Right cardiac atrium (tissue), 5 donors: ENCODE results near the gene UACA. TPM values are rescaled to one million over a fixed set of nuclear protein-coding genes. Genes with fewer than 3 reads are reported as not detected.

Experiments used
- ATAC-seq, 2 donors: fragments of 200-7000 bp; cut with Tn5 transposase; one replicate each; pipeline versions ENCODE4 v1.8.0 to v1.9.1; 2020; ENCODE audit warnings: moderate library complexity in 2 of 2, mild to moderate bottlenecking in 1 of 2
- DNase-seq, 3 donors: peaks; one replicate each; pipeline ENCODE4 v3.0.0-alpha.2; 2020
- H3K27ac ChIP-seq: one replicate; pipeline ENCODE4 v1.5.1; 2013; ENCODE audit warnings: mild to moderate bottlenecking, low read length, control low read depth, moderate library complexity
- H3K27me3 ChIP-seq: one replicate; pipeline ENCODE4 v1.6.1; 2013; ENCODE audit not compliant: control insufficient read depth, insufficient read depth
- H3K4me1 ChIP-seq: one replicate; pipeline ENCODE4 v1.6.1; 2013; ENCODE audit warnings: low read length; ENCODE audit not compliant: control insufficient read depth, insufficient read depth
- H3K4me3 ChIP-seq: one replicate; pipeline ENCODE4 v1.5.1; 2013; ENCODE audit warnings: low read length, control low read depth
- H3K9me3 ChIP-seq: one replicate; pipeline ENCODE4 v1.6.1; 2013; ENCODE audit warnings: low read length; ENCODE audit not compliant: control insufficient read depth
- WGBS: extraction: QIAGEN DNeasy Blood & Tissue Kit; methylation state at CpG from one replicate; pipeline ENCODE4 v1.1.7; 2013; 5-methylcytosine and 5-hydroxymethylcytosine counted together
- intact Hi-C, 4 donors: fragments of 100-400 bp; cut with DNase I; formaldehyde crosslinking; loops; one replicate each; pipeline versions ENCODE4 v1.11.0 to v1.14.0; 2022 to 2023
- polyA plus RNA-seq: library from polyadenylated mRNA; stranded (reverse); fragments of 200-250 nt; gene quantifications from one replicate; pipeline ENCODE4 v1.2.3, GENCODE V29; 2013
- total RNA-seq, 4 donors: library from RNA; stranded (reverse); fragmentation: NEBNext Ultra II Directional; extraction: Animal tissue kit (Norgen Biotek cat#: 25700); gene quantifications; one replicate each; pipeline ENCODE4 v1.2.1, GENCODE V29; 2021
- donor health status: healthy with polysubstance abuse.
- donor health status: DM: no; HTN: yes; CAD: no.
- donor health status: DM: no; HTN: no; CAD: no.
- donor health status: DM: no; HTN: yes; CAD: no; lungs with severe emphysema.
- donor health status: DM: yes; HTN: yes; CAD: no.

Gene UACA
- total and polyA plus RNA-seq, 5 donors, result 28.9 to 61.6 (median 45.6) TPM

DNA sequence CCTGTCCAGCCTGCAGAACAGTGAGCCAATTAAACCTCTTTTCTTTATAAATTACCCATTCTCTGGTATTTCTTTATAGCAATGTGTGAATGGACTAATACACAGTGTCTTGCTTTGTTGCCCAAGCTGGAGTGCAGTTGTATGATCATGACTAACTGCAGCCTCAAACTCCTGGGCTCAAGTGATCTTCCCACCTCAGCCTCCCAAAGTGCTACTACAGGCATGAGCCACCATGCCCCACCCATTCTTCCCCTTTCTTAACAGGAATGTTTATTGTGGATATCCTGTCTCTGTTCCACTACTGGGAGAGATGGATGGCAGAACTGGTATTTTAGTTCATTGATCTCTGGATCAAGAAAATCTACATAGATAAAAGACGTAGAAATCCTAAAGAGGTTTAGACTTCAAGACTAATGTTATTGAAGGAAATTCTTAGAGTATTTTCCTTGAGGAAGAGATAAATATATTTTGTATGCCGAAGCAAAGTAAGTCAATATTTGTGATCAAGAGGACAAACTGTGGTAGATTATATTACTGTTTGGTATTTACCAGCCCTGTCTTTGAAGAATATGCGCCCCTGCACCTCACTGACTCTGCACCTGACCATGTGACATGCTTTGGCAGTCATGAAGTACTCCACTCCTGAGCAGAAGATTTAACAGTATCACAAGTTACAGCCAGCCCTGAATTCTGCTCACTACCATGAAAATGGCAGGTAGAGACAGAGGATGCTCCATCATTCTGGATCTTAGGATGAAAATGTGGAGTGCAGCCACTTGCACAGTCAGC lies 42.9 kb downstream of the UACA start:
- Histone ChIP-seq H3K27ac (no peak overlapping the region), H3K4me1 (peaks cover 12% of the 10 kb centered on the region), H3K27me3 (no peaks in the 10 kb centered on the region), H3K4me3 (no peak overlapping the region), H3K9me3 (no peaks in the 10 kb centered on the region)
- DNase-seq, result no peak
- intact Hi-C loops, result loop anchor here in 2 of 4 donors (10.0 kb wide), 2 partner anchors 46 to 344 kb away; no protein-coding TSS in a partner anchor
- peak in 1 of 2 donors; percentile 41 for ATAC-seq
- 92% methylated on average over 3 of the region's 3 CpGs for WGBS

DNA sequence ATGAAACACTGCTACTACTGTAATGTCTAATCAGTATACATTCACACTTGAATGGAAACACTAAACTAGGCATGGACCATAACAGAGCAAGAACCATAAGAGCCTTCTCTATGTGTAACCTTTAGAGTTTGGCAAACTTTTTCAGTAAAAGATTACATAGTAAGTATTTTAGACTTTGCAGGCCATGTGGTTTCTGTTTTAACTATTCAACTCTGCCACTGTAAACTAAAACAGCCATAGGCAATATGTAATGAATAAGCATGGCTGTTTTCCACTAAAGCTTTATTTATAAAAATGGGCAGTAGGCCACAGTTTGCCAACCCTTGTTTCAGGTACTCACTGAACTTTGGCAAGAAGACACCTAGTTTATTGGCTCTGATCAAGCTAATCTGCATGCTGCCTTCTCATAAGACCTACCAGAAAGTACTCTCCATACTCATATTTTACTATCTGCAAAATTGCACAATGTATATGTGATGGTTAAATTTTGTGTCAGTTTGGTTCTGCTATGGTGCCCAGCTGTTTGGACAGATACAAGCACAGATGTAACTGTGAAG lies 46.0 kb downstream of the UACA start:
- no peak overlapping the region for H3K27ac ChIP-seq
- no peak for ATAC-seq
- no peak for DNase-seq

GRCh38 chr15:70715840-70716485 lies 47.4 kb downstream of the UACA start:
- Histone ChIP-seq H3K27ac (peak overlapping the region; percentile 48), H3K4me3 (no peak overlapping the region), H3K27me3 (no peaks in the 10 kb centered on the region), H3K4me1 (peaks cover 17% of the 10 kb centered on the region), H3K9me3 (no peaks in the 10 kb centered on the region)
- ATAC-seq (peak in 1 of 2 donors; percentile 28), DNase-seq (no peak)
- 66% methylated on average over 6 of the region's 6 CpGs for WGBS
- intact Hi-C loops, result no loop called here

More for the DNA sequence above, 46.0 kb downstream of the UACA start:
- intact Hi-C loops, result no loop called here
- peaks cover 16% of the 10 kb centered on the region for H3K4me1 ChIP-seq
- H3K4me3 ChIP-seq, result no peak overlapping the region
- H3K9me3 ChIP-seq, result no peaks in the 10 kb centered on the region
- no peaks in the 10 kb centered on the region for H3K27me3 ChIP-seq

GRCh38 chr15:70714565-70714964 lies 48.8 kb downstream of the UACA start:
- DNase-seq (no peak), ATAC-seq (no peak)
- intact Hi-C loops, result no loop called here
- no peaks in the 10 kb centered on the region for H3K9me3 ChIP-seq
- no peak overlapping the region for H3K27ac ChIP-seq
- WGBS, result 30% methylated on average over 3 of the region's 3 CpGs
- H3K4me3 ChIP-seq, result no peak overlapping the region
- peaks cover 11% of the 10 kb centered on the region for H3K4me1 ChIP-seq
- no peaks in the 10 kb centered on the region for H3K27me3 ChIP-seq

DNA sequence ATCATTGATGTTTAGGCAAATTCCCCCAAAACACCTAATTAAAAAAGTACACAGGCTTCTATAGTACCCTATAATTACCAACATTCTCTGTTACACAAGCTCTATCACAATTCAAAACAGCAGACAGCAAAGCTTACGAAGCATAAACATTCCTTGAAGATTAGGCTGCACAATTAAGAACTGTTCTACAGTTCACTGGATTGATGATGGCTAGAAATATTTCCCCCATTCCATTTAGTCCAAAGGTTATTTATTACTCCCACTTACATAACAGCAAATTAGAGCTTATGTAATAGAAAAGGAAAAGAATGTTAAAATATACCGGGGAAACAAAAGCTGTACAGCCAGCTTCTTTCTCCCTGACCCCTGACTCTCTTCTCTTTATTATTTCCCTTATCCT lies 49.3 kb downstream of the UACA start:
- Histone ChIP-seq H3K4me1 (peaks cover 11% of the 10 kb centered on the region), H3K4me3 (peak overlapping the region; percentile 15)
- WGBS, result 32% methylated on average over 2 of the region's 2 CpGs

DNA sequence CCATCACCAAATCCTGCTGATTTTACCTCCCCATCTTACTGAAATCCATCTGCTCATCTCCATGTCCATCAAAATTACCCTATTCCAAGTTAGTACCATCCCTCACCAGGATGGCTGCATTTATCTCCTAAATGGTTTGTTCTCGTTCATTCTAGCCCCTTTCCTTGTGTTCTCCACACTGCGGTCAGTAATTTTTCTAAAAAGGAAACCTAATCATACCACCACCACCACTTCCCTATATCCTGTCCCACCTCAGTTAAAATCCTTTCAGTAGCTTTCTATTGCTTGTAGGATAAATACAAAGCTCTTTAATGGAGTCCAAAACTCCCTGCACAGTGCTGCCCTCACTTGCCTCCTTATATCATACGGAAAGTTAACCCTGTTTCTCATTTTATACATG lies 51.1 kb downstream of the UACA start:
- H3K27ac ChIP-seq, result no peak overlapping the region

More for the DNA sequence above, 49.3 kb downstream of the UACA start:
- Histone ChIP-seq H3K9me3 (no peaks in the 10 kb centered on the region), H3K27ac (no peak overlapping the region), H3K27me3 (no peaks in the 10 kb centered on the region)
- intact Hi-C loops, result no loop called here
- ATAC-seq (peak in 1 of 2 donors; percentile 32), DNase-seq (no peak)

DNA sequence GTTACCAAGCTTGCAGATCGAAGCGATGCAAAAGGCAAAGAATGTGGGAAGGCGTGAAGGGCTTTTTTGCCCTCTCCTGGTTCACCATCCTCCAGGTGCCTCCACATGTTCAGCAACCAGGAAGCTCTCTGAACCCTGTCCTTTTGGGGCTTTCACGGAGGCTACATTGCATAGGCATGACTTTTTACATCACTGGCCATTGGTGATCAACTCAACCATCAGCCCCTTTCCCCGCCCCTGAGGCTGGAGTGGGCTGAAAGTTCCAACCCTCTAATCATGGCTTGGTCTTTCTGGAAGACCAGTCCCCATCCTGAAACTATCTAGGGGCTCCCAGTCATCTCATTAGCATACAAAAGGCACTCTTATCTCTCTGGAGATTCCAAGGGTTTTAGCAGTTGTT lies 52.6 kb downstream of the UACA start:
- Histone ChIP-seq H3K27me3 (no peaks in the 10 kb centered on the region), H3K27ac (no peak overlapping the region), H3K9me3 (no peaks in the 10 kb centered on the region), H3K4me3 (no peak overlapping the region), H3K4me1 (peaks cover 5% of the 10 kb centered on the region)
- DNase-seq (no peak), ATAC-seq (no peak)
- intact Hi-C loops, result no loop called here
- 94% methylated on average over 5 of the region's 5 CpGs for WGBS

More for the DNA sequence above, 51.1 kb downstream of the UACA start:
- ATAC-seq (no peak), DNase-seq (no peak)
- 90% methylated on average over 3 of the region's 3 CpGs for WGBS
- Histone ChIP-seq H3K27me3 (no peaks in the 10 kb centered on the region), H3K4me3 (no peak overlapping the region), H3K4me1 (peaks cover 11% of the 10 kb centered on the region), H3K9me3 (no peaks in the 10 kb centered on the region)
- intact Hi-C loops, result no loop called here

DNA sequence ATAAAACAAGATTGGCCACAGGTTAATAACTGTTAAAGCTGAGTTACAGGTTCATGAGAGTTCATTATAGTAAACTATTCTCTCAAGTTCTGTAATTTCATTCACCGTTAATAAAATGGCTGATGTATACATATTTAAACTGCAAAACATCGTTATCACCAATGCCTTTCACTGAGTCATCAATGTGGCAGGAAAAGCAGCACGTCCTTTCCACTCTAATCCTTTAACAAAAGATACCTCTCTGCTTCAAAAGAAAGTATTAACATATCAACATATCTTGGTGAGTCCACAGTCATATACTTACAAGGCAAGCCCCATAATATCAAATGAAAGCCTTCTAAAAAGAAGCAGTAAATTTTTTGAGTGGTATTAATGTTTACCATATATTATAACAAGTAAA lies 54.5 kb downstream of the UACA start:
- H3K4me1 ChIP-seq, result peaks cover 7% of the 10 kb centered on the region
- no peak for ATAC-seq
- 59% methylated on average over 3 of the region's 3 CpGs for WGBS
- H3K4me3 ChIP-seq, result no peak overlapping the region
- intact Hi-C loops, result loop anchor here in 1 of 4 donors (10.0 kb wide), 1 partner anchor 56 kb away; the partner anchor contains the start of gene UACA
- no peak overlapping the region for H3K27ac ChIP-seq
- no peak for DNase-seq
- H3K9me3 ChIP-seq, result no peaks in the 10 kb centered on the region
- no peaks in the 10 kb centered on the region for H3K27me3 ChIP-seq

- 95% methylated on average over 4 of the region's 4 CpGs for WGBS
- H3K27ac ChIP-seq, result no peak overlapping the region
- no peak overlapping the region for H3K4me3 ChIP-seq
- ATAC-seq, result no peak
- no peaks in the 10 kb centered on the region for H3K9me3 ChIP-seq
- H3K4me1 ChIP-seq, result peaks cover 7% of the 10 kb centered on the region
- intact Hi-C loops, result loop anchor here in 1 of 4 donors (10.0 kb wide), 1 partner anchor 57 kb away; the partner anchor contains the start of gene UACA
- no peaks in the 10 kb centered on the region for H3K27me3 ChIP-seq
- no peak for DNase-seq
Measured at GRCh38 chr15:70707686-70708300, 55.6 kb downstream of the UACA start.

DNA sequence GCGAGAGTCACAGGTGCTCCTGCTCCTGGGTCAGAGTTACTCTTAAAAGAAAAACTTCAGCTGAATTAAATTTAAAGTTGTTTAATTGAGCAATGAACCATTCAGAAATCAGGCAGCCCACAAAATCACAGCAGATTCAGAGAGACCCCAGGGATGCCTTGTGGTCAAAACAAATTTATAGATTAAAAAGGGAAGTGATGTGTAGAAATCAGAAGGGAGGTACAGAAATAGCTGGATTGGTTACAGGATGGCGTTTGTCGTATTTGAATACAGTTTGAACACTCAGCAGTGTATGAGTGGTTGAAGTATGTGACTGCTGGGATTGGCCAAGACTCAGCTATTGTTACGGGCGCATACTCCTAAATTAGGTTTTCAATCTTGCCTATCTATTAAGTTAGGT lies 58.6 kb downstream of the UACA start:
- Histone ChIP-seq H3K4me1 (peaks cover 5% of the 10 kb centered on the region), H3K9me3 (no peaks in the 10 kb centered on the region), H3K27ac (no peak overlapping the region), H3K27me3 (no peaks in the 10 kb centered on the region), H3K4me3 (no peak overlapping the region)
- ATAC-seq, result no peak
- WGBS, result 75% methylated on average over 5 of the region's 5 CpGs
- DNase-seq, result no peak
- intact Hi-C loops, result loop anchor here in 1 of 4 donors (10.0 kb wide), 1 partner anchor 60 kb away; the partner anchor contains the start of gene UACA
